ENCODE data around the gene WDFY2. TPM values are rescaled to one million over a fixed set of nuclear protein-coding genes. Genes with fewer than 3 reads are reported as not detected.
A peak's percentile ranks its signal among the peaks of the same experiment; 100 is the strongest.

Gene WDFY2
- total RNA-seq, 3 donors from 2014 or later = 3.4 to 9.6 (median 6.6) TPM

DNA sequence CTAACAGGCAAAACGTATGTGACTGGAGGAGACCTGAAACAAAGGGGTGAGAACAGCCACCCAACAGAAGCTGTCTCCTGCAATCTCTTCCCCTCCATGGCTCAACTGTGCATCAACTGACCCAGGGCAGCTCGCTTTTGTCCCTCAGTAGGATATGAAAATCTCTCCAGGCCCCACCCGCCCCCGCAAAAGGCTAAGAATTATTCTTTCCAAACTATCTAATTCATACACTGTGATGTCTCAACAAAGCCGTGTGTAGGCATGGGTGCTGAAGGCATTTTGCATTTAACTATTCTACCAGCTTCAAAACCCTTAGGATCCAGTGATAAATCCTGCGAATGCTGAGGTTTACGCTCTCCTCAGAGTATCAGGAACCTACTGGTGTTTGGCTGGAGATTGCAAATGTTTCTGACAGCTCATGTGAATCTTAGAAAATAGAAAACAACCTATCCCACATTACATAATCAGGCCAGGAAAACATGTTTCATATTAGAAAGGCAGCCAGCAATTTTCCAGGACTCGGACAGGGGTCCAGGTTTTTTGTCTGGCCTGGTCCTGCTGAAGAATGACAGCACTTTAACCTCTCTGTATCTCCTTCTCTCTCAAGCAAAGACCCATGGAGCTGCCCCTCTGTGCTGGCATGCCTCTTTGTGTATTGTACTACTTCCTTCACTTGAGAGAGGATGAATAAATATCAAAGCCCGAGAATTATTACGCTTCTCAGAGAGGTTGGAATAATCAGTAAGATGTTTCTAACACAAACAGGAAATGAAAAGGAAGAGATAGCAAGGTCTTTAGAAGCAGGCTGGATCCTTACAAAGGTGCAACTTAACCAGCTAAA lies 202.4 kb downstream of the WDFY2 start:
- intact Hi-C loops (cut with DNase I, micrococcal nuclease) = no loop called here
- no peak for DNase-seq
- no peak for ATAC-seq

DNA sequence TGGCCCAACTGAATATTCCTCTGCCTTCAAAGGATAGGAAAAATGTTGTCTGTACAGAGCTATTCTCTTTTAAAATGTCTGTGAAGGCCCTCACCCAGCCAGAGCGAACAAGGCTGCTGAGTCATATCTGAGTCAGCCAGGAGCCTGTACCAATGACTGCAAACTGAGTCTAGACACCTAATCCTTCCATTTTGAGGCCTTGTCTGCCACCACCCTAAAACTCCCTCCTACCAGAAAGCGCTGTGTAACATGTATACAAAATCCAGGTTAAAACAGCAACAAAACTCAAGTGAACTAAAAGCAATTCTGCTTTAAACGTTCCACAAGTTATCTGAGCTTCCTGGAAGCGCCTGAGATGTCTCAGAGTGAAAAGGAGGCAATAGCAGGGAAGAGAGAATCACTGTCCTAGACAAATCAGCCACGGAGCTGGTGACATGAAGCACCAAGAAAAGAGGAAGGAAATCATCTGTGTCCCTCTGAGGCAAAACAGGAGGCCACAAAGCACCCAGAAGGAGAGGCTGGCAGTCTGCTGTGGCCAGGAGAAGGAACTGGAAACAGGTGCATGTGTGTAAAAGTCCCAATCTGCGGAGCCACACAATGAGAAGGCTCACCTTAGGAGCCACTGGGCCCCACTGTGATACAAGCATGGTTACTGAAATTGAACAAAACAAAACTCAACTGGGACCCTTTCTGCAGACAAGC lies 209.5 kb downstream of the WDFY2 start:
- H3K9me3 ChIP-seq = no peaks in the 10 kb centered on the region
- TF ChIP-seq, protein P1, sequence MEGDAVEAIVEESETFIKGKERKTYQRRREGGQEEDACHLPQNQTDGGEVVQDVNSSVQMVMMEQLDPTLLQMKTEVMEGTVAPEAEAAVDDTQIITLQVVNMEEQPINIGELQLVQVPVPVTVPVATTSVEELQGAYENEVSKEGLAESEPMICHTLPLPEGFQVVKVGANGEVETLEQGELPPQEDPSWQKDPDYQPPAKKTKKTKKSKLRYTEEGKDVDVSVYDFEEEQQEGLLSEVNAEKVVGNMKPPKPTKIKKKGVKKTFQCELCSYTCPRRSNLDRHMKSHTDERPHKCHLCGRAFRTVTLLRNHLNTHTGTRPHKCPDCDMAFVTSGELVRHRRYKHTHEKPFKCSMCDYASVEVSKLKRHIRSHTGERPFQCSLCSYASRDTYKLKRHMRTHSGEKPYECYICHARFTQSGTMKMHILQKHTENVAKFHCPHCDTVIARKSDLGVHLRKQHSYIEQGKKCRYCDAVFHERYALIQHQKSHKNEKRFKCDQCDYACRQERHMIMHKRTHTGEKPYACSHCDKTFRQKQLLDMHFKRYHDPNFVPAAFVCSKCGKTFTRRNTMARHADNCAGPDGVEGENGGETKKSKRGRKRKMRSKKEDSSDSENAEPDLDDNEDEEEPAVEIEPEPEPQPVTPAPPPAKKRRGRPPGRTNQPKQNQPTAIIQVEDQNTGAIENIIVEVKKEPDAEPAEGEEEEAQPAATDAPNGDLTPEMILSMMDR (IDR thresholded peaks at IDR 0.05) = no peak
- ATAC-seq (peak; percentile 36), DNase-seq (no peak)
- no peak overlapping the region for H3K4me3 ChIP-seq
- H3K4me1 ChIP-seq (ENCODE audit: low read depth) = no peaks in the 10 kb centered on the region
- intact Hi-C loops (cut with DNase I, micrococcal nuclease) = no loop called here
- H3K36me3 ChIP-seq (ENCODE audit: low read depth) = no peaks in the 10 kb centered on the region

More for the DNA sequence above, 202.4 kb downstream of the WDFY2 start:
- TF ChIP-seq, protein P1 (IDR thresholded peaks at IDR 0.05) = no peak
- Histone ChIP-seq H3K4me3 (no peak overlapping the region), H3K36me3 (ENCODE audit: low read depth) (no peaks in the 10 kb centered on the region), H3K4me1 (ENCODE audit: low read depth) (peaks cover 4% of the 10 kb centered on the region), H3K9me3 (no peaks in the 10 kb centered on the region)

DNA sequence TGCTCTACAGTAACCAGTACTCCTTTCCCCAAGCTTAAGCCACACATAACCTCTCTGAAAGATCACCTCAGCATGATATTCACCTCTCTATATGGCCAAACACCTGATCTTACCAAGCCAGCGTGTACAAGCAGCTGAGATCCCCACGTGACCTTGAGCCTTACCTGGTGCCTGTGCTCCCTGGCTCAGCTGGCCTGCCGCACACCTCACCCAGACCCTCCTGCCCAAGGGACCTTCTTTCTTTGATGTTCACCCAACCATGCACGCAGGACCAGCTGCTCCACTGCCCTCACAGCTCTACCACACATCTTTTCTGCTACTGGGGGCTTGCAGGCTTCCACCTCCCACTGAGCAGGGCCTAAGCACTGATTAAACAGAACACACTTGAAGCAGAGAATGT lies 210.7 kb downstream of the WDFY2 start:
- DNase-seq (no peak), ATAC-seq (no peak)
- intact Hi-C loops (cut with DNase I, micrococcal nuclease) = no loop called here
- no peaks in the 10 kb centered on the region for H3K9me3 ChIP-seq
- H3K4me3 ChIP-seq = no peak overlapping the region
- H3K4me1 ChIP-seq (ENCODE audit: low read depth) = no peaks in the 10 kb centered on the region
- H3K36me3 ChIP-seq (ENCODE audit: low read depth) = no peaks in the 10 kb centered on the region
- TF ChIP-seq, protein P1 (IDR thresholded peaks at IDR 0.05) = no peak

DNA sequence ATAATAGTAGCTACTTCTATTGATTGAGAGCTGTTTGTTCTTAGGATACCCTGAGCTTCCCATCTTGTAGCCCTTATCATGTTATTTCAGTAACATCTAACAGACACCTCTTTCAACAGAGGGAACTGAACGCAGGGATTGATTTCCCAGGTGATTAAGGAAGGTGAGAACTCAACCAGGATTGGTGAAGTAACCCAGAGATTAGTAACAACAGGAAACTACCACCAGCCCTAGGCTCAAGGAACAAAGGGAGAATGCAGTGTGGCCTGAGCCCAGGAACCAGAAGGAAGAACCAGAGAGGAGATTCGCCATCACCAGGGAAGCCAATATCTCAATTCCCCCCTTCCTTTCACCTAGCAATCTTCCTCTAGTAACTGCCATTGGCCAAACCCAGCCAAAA lies 211.2 kb downstream of the WDFY2 start:
- Histone ChIP-seq H3K36me3 (ENCODE audit: low read depth) (no peaks in the 10 kb centered on the region), H3K4me3 (no peak overlapping the region), H3K9me3 (no peaks in the 10 kb centered on the region), H3K4me1 (ENCODE audit: low read depth) (no peaks in the 10 kb centered on the region)
- DNase-seq = no peak
- ATAC-seq = no peak
- TF ChIP-seq, protein P1 (IDR thresholded peaks at IDR 0.05) = no peak
- intact Hi-C loops (cut with DNase I, micrococcal nuclease) = no loop called here

DNA sequence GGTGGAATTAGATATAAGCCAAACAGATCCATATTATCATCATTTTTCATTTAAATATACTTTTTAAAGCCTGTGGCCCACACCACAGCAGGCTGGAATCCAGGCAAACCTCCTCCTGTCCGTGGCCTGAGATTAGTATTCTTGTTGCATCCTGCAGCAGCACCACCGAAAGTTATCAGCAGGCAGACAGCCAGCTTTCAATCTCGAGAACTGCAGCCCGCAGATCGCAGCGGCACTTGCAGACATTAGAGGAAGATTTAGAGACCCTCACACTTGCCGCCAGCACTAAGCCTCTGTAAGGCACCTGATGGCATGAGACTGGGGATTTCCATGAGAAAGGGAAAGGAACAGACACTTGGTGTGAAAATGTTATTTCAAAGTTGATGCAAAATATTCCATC lies 212.3 kb downstream of the WDFY2 start:
- DNase-seq = no peak
- Histone ChIP-seq H3K4me3 (no peak overlapping the region), H3K36me3 (ENCODE audit: low read depth) (no peaks in the 10 kb centered on the region), H3K4me1 (ENCODE audit: low read depth) (peaks cover 4% of the 10 kb centered on the region), H3K9me3 (no peaks in the 10 kb centered on the region)
- TF ChIP-seq, protein P1 (IDR thresholded peaks at IDR 0.05) = no peak
- no peak for ATAC-seq
- intact Hi-C loops (cut with DNase I, micrococcal nuclease) = no loop called here
